SJSA1 (cell line): Measurements from ENCODE around the gene IRX3. TPM values are rescaled to one million over a fixed set of nuclear protein-coding genes. Genes with fewer than 3 reads are reported as not detected.

ENCODE experiments used
- DNase-seq, 2 experiments: peaks; one replicate each; pipeline ENCODE4 v3.0.0-alpha.2; 2015 to 2020; ENCODE audit warnings: low spot score in 2 of 2, low read depth in 1 of 2
- H3K27ac ChIP-seq: fragments of 250-450 bp; sonication (Bioruptor Pico); 2 replicates; pipeline ENCODE4 v1.5.1; 2020; ENCODE audit warnings: mild to moderate bottlenecking, moderate library complexity
- H3K27me3 ChIP-seq: fragments of 250-450 bp; sonication (Bioruptor Pico); replicated peaks from 2 replicates; pipeline ENCODE4 v1.5.1; 2020; ENCODE audit warnings: mild to moderate bottlenecking, moderate library complexity
- H3K36me3 ChIP-seq: fragments of 250-450 bp; sonication (Bioruptor Pico); 2 replicates; pipeline ENCODE4 v1.5.1; 2020; ENCODE audit warnings: mild to moderate bottlenecking
- H3K4me1 ChIP-seq: fragments of 250-450 bp; sonication (Bioruptor Pico); replicated peaks from 2 replicates; pipeline ENCODE4 v1.6.1; 2021; ENCODE audit warnings: mild to moderate bottlenecking
- H3K4me3 ChIP-seq: fragments of 250-450 bp; sonication (Bioruptor Pico); 2 replicates; pipeline ENCODE4 v1.5.1; 2020; ENCODE audit warnings: mild to moderate bottlenecking
- H3K9me3 ChIP-seq: fragments of 250-450 bp; sonication (Bioruptor Pico); replicated peaks from 2 replicates; pipeline ENCODE4 v1.5.1; 2020; ENCODE audit warnings: mild to moderate bottlenecking
- total RNA-seq: library from RNA; depleted of rRNA; stranded (reverse); fragments of >200 nt; shearing (Covaris generic); gene quantifications from 2 replicates; pipeline ENCODE4 v1.2.3, GENCODE V29; 2014

IRX3 gene
- total RNA-seq, 1 experiment from 2014 or later, result 8.2 TPM

GRCh38 chr16:54287131-54288029 lies 793 bp upstream of the IRX3 start:
- Histone ChIP-seq H3K36me3 (peaks cover 29% of the 10 kb centered on the region), H3K9me3 (peaks cover 5% of the 10 kb centered on the region), H3K27me3 (no peaks in the 10 kb centered on the region), H3K27ac (peak overlapping the region; percentile 75), H3K4me3 (peak overlapping the region; percentile 93), H3K4me1 (peaks cover 16% of the 10 kb centered on the region)
- no peak for DNase-seq

- Histone ChIP-seq H3K36me3 (peaks cover 35% of the 10 kb centered on the region), H3K27ac (peak overlapping the region; percentile 62), H3K9me3 (peaks cover 5% of the 10 kb centered on the region), H3K27me3 (no peaks in the 10 kb centered on the region), H3K4me3 (peak overlapping the region; percentile 93), H3K4me1 (peaks cover 16% of the 10 kb centered on the region)
- no peak for DNase-seq
Measured at GRCh38 chr16:54286090-54286365, 559 bp downstream of the IRX3 start.

- Histone ChIP-seq H3K9me3 (peaks cover 5% of the 10 kb centered on the region), H3K27ac (peak overlapping the region; percentile 62), H3K36me3 (peaks cover 35% of the 10 kb centered on the region), H3K4me1 (peaks cover 16% of the 10 kb centered on the region), H3K4me3 (peak overlapping the region; percentile 93), H3K27me3 (no peaks in the 10 kb centered on the region)
- peak in 1 of 2 experiments; percentile 41 for DNase-seq
Measured at GRCh38 chr16:54285414-54286089, 1.0 kb downstream of the IRX3 start.

- H3K36me3 ChIP-seq, result peaks cover 35% of the 10 kb centered on the region
- H3K27me3 ChIP-seq, result no peaks in the 10 kb centered on the region
- no peak for DNase-seq
- peaks cover 16% of the 10 kb centered on the region for H3K4me1 ChIP-seq
- peaks cover 5% of the 10 kb centered on the region for H3K9me3 ChIP-seq
- peak overlapping the region; percentile 93 for H3K4me3 ChIP-seq
- no peak overlapping the region for H3K27ac ChIP-seq
Measured at GRCh38 chr16:54284931-54285413, 1.6 kb downstream of the IRX3 start.

GRCh38 chr16:54284319-54284930 lies 2.2 kb downstream of the IRX3 start:
- no peak overlapping the region; the same call in 1 of the 2 replicates for H3K4me3 ChIP-seq
- H3K27me3 ChIP-seq, result no peaks in the 10 kb centered on the region

GRCh38 chr16:54283725-54284318 lies 2.8 kb downstream of the IRX3 start:
- no peak overlapping the region for H3K4me3 ChIP-seq
- peaks cover 35% of the 10 kb centered on the region for H3K36me3 ChIP-seq
- peaks cover 16% of the 10 kb centered on the region for H3K4me1 ChIP-seq
- H3K27me3 ChIP-seq, result no peaks in the 10 kb centered on the region
- no peak for DNase-seq
- peaks cover 5% of the 10 kb centered on the region for H3K9me3 ChIP-seq
- no peak overlapping the region for H3K27ac ChIP-seq

More at GRCh38 chr16:54284319-54284930, 2.2 kb downstream of the IRX3 start:
- Histone ChIP-seq H3K9me3 (peaks cover 5% of the 10 kb centered on the region), H3K36me3 (peaks cover 35% of the 10 kb centered on the region), H3K27ac (no peak overlapping the region), H3K4me1 (peaks cover 16% of the 10 kb centered on the region)
- no peak for DNase-seq

GRCh38 chr16:54282928-54283724 lies 3.5 kb downstream of the IRX3 start:
- DNase-seq, result no peak
- H3K9me3 ChIP-seq, result peaks cover 5% of the 10 kb centered on the region
- peaks cover 16% of the 10 kb centered on the region for H3K4me1 ChIP-seq
- H3K36me3 ChIP-seq, result peaks cover 35% of the 10 kb centered on the region
- no peaks in the 10 kb centered on the region for H3K27me3 ChIP-seq
- H3K4me3 ChIP-seq, result no peak overlapping the region
- H3K27ac ChIP-seq, result no peak overlapping the region

- H3K9me3 ChIP-seq, result peaks cover 5% of the 10 kb centered on the region
- no peak overlapping the region for H3K4me3 ChIP-seq
- peaks cover 11% of the 10 kb centered on the region for H3K4me1 ChIP-seq
- H3K27me3 ChIP-seq, result no peaks in the 10 kb centered on the region
- peaks cover 35% of the 10 kb centered on the region for H3K36me3 ChIP-seq
- H3K27ac ChIP-seq, result no peak overlapping the region
- no peak for DNase-seq
Measured at GRCh38 chr16:54282202-54282927, 4.2 kb downstream of the IRX3 start.

GRCh38 chr16:54281535-54282201 lies 4.9 kb downstream of the IRX3 start:
- Histone ChIP-seq H3K27ac (no peak overlapping the region), H3K4me3 (no peak overlapping the region), H3K9me3 (peaks cover 5% of the 10 kb centered on the region), H3K4me1 (peaks cover 8% of the 10 kb centered on the region), H3K36me3 (peaks cover 35% of the 10 kb centered on the region), H3K27me3 (no peaks in the 10 kb centered on the region)
- DNase-seq, result no peak

GRCh38 chr16:54280751-54281150 lies 5.8 kb downstream of the IRX3 start:
- Histone ChIP-seq H3K36me3 (peaks cover 34% of the 10 kb centered on the region), H3K4me1 (peaks cover 8% of the 10 kb centered on the region), H3K9me3 (peaks cover 3% of the 10 kb centered on the region), H3K27me3 (no peaks in the 10 kb centered on the region), H3K4me3 (no peak overlapping the region), H3K27ac (no peak overlapping the region)
- no peak for DNase-seq

- H3K4me3 ChIP-seq, result no peak overlapping the region
- H3K27ac ChIP-seq, result no peak overlapping the region
- no peak for DNase-seq
- no peaks in the 10 kb centered on the region for H3K4me1 ChIP-seq
- H3K27me3 ChIP-seq, result no peaks in the 10 kb centered on the region
- no peaks in the 10 kb centered on the region for H3K9me3 ChIP-seq
- peaks cover 11% of the 10 kb centered on the region for H3K36me3 ChIP-seq
Measured at GRCh38 chr16:54277845-54278703, 8.5 kb downstream of the IRX3 start.
